ENCODE results near the gene MAP3K7. TPM values are rescaled to one million over a fixed set of nuclear protein-coding genes. Genes with fewer than 3 reads are reported as not detected.

The MAP3K7 gene
- total and polyA plus RNA-seq, 2 of the 8 experiments (the other 6 are each of a cell fraction or from before 2014, with no cell fraction given), result 27.3 to 34.8 TPM

GRCh38 chr6:90484903-90485302, 102.0 kb downstream of the MAP3K7 start (continued):
- peak; percentile 97 for TF ChIP-seq NANOG (IDR thresholded peaks at IDR 0.05; ENCODE audit: insufficient read depth, low read depth, low read length, poor library complexity, severe bottlenecking)
- TF ChIP-seq TAF7 (optimal IDR thresholded peaks at IDR 0.05; ENCODE audit: borderline replicate concordance, low read depth, low read length), result peak; percentile 32
- no peak for TF ChIP-seq SIRT6 (IDR thresholded peaks at IDR 0.05; ENCODE audit: low read length)
- TF ChIP-seq CHD7 (IDR thresholded peaks at IDR 0.05; ENCODE audit: insufficient replicate concordance, low read length), result peak; percentile 18

Data from H1 (cell line).